ENCODE measurements around the gene KREMEN1.

DNA sequence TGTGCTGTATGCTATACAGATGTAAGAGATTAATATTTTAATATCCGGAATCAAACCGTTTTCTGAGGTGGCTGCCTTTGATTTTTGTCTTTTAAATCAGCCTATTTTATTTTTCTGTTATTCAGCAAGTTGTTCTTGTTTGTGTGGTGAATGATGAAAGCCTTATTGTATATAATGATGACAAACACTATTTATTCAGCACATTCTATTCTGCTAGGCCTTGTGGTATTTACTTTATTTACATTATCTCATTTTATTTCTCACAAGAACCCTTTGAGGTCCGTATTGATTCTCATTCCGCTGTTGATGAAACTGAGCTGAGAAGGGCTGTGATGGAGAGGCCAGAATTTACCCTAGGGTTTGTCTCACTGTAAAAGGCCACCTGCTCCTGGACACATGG is 40.5 kb downstream of the KREMEN1 start:
- TF ChIP-seq EZH2 (IDR thresholded peaks at IDR 0.05; ENCODE audit: low read depth, unreplicated experiment) = no peak
- TF ChIP-seq, protein P1, sequence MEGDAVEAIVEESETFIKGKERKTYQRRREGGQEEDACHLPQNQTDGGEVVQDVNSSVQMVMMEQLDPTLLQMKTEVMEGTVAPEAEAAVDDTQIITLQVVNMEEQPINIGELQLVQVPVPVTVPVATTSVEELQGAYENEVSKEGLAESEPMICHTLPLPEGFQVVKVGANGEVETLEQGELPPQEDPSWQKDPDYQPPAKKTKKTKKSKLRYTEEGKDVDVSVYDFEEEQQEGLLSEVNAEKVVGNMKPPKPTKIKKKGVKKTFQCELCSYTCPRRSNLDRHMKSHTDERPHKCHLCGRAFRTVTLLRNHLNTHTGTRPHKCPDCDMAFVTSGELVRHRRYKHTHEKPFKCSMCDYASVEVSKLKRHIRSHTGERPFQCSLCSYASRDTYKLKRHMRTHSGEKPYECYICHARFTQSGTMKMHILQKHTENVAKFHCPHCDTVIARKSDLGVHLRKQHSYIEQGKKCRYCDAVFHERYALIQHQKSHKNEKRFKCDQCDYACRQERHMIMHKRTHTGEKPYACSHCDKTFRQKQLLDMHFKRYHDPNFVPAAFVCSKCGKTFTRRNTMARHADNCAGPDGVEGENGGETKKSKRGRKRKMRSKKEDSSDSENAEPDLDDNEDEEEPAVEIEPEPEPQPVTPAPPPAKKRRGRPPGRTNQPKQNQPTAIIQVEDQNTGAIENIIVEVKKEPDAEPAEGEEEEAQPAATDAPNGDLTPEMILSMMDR (conservative IDR thresholded peaks at IDR 0.05; ENCODE audit: low read depth in 2 of 2) = no peak
- TF ChIP-seq POLR2AphosphoS5 (IDR thresholded peaks at IDR 0.05; ENCODE audit: low read depth) = no peak
